Central memory CD8-positive, alpha-beta T cell (primary cell): ENCODE results near the gene NCAM1.
A peak's percentile ranks its signal among the peaks of the same experiment; 100 is the strongest.

ENCODE experiments used
- ATAC-seq: fragments of 150-1000 bp; cut with Tn5 transposase; replicated peaks from 2 replicates; pipeline ENCODE4 v1.10.0; 2022; ENCODE audit warnings: mild to moderate bottlenecking, moderate FRiP score, moderate number of reproducible peaks; ENCODE audit not compliant: poor library complexity, severe bottlenecking; ENCODE audit errors: extremely low read depth
- DNase-seq, 2 donors: peaks; one replicate each; pipeline ENCODE4 v3.0.0; 2021; ENCODE audit warnings: low spot score in 2 of 2
- H3K27ac Mint-ChIP-seq: one replicate; pipeline ENCODE4 v1.8.0; 2022; ENCODE audit warnings: low read depth, mild to moderate bottlenecking, moderate library complexity, mixed read lengths
- H3K27me3 Mint-ChIP-seq: one replicate; pipeline ENCODE4 v1.8.0; 2022; ENCODE audit warnings: mixed read lengths
- H3K36me3 Mint-ChIP-seq: one replicate; pipeline ENCODE4 v1.8.0; 2022; ENCODE audit warnings: mild to moderate bottlenecking, moderate library complexity, mixed read lengths; ENCODE audit not compliant: insufficient read depth
- H3K4me1 Mint-ChIP-seq: one replicate; pipeline ENCODE4 v1.8.0; 2022; ENCODE audit warnings: mixed read lengths
- H3K4me3 Mint-ChIP-seq: one replicate; pipeline ENCODE4 v1.8.0; 2022; ENCODE audit warnings: mild to moderate bottlenecking, moderate library complexity, mixed read lengths
- H3K9me3 Mint-ChIP-seq: one replicate; pipeline ENCODE4 v1.8.0; 2022; ENCODE audit warnings: mixed read lengths

The NCAM1 gene

GRCh38 chr11:112949781-112950575, 11.2 kb upstream of the NCAM1 start:
- Mint-ChIP-seq H3K4me3 (no peak overlapping the region), H3K36me3 (no peaks in the 10 kb centered on the region), H3K27me3 (peaks cover 49% of the 10 kb centered on the region), H3K4me1 (no peaks in the 10 kb centered on the region), H3K27ac (no peak overlapping the region), H3K9me3 (peaks cover 17% of the 10 kb centered on the region)
- no peak for ATAC-seq
- DNase-seq, result no peak

DNA sequence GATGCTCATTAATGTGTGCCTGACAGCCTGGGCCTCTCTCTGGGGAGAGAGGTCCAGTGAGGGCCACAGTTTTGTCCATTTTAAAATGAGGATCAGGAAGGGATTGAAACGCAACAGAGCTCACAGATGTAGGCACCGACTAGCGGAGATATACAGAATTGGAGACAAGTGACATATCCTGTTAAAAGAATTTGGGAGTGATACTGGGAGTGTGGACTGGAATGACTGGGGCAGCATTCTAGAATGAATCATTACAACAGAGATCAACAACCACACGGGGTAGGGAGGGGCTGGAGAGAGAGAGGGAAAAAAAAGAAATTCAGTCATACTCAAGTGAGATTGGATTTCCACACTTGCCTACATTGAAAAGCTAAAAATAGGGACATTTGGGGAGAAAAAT, 2.5 kb upstream of the NCAM1 start:
- H3K4me3 Mint-ChIP-seq, result no peak overlapping the region
- ATAC-seq (no peak), DNase-seq (no peak)
- peaks cover 14% of the 10 kb centered on the region for H3K4me1 Mint-ChIP-seq
- peaks cover 80% of the 10 kb centered on the region for H3K27me3 Mint-ChIP-seq
- peaks cover 2% of the 10 kb centered on the region for H3K36me3 Mint-ChIP-seq
- H3K27ac Mint-ChIP-seq, result no peak overlapping the region
- no peaks in the 10 kb centered on the region for H3K9me3 Mint-ChIP-seq

GRCh38 chr11:112961751-112962578, 745 bp downstream of the NCAM1 start:
- Mint-ChIP-seq H3K4me1 (peaks cover 14% of the 10 kb centered on the region), H3K9me3 (no peaks in the 10 kb centered on the region), H3K27ac (no peak overlapping the region), H3K27me3 (peaks cover 90% of the 10 kb centered on the region), H3K36me3 (peaks cover 2% of the 10 kb centered on the region), H3K4me3 (peak overlapping the region; percentile 65)
- ATAC-seq, result peak; percentile 28
- DNase-seq, result no peak

DNA sequence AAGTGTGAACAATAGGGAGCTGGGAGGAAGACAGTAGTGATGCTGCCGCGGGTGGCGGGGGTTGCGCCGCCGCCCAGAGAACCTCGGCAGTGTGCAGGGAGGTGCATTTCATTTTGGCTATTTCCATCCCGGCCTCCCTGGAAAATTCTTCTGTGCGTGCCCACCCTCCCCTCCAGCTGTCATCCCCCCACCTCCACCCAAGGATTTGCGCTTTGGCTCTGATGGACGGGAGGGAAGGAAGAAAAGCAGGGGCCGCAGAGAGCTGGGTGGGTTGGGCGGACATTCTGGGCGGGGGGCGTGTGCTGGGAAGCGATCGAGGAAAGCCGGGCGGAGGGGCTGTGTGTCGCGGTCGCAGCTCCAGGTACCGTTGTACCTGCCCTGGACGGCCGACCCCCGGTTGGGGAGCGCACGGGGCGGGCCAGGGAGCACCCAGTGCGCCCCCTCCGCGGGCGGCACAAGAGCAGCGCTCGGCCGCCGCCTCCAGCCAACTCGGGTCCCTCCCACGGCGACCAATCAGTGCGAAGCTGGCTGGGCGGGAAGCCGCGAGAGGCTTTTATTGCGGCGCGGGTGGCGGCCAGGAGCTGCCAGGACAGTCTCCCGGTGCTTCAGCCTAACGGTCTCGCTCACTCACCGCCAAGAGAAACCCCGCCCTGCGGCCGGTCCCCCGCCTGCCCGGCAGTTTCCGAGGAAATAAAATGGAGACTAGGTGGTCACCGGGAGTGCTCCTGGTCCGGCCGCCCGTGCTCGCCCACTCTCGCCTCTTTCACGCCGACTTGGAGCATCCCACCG, 1.6 kb downstream of the NCAM1 start:
- Mint-ChIP-seq H3K4me1 (peaks cover 14% of the 10 kb centered on the region), H3K9me3 (no peaks in the 10 kb centered on the region), H3K4me3 (peak overlapping the region; percentile 59), H3K27ac (no peak overlapping the region), H3K36me3 (peaks cover 2% of the 10 kb centered on the region), H3K27me3 (peaks cover 87% of the 10 kb centered on the region)
- ATAC-seq (no peak), DNase-seq (no peak)

DNA sequence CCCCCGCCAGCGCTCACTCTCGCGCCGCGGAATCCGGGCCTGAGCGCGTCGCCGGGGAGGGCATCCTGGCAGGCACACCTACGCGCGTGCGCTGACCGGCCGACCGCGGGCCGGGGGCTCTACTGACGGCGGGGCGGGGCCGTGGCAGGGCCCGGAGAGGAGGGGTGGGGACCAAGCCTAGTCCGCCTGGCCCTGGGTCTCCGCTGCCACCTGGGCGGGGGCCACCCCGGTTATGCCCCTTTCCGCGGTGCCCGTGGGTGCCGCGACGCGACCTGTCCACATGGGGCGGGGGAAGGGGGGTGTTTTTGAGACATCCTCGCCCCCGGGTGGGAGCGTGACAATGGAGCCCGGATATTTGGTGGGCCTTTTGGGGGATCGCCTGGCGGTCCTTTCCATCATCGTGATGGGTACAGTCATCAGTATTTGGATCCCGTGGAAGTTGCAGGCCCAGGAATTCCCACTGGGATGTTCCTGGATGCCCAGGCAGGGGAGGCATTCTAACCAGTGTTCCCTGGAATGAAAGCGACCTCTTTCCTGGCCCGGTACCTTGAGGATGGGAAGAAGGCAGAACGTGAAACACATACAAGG, 2.2 kb downstream of the NCAM1 start:
- Mint-ChIP-seq H3K4me3 (no peak overlapping the region), H3K27ac (no peak overlapping the region), H3K36me3 (peaks cover 2% of the 10 kb centered on the region), H3K9me3 (no peaks in the 10 kb centered on the region), H3K4me1 (peaks cover 14% of the 10 kb centered on the region), H3K27me3 (peaks cover 80% of the 10 kb centered on the region)
- ATAC-seq (no peak), DNase-seq (no peak)

GRCh38 chr11:112965656-112966055, 4.4 kb downstream of the NCAM1 start:
- peaks cover 2% of the 10 kb centered on the region for H3K36me3 Mint-ChIP-seq
- DNase-seq, result no peak
- no peaks in the 10 kb centered on the region for H3K9me3 Mint-ChIP-seq
- H3K4me3 Mint-ChIP-seq, result no peak overlapping the region
- no peak overlapping the region for H3K27ac Mint-ChIP-seq
- peaks cover 58% of the 10 kb centered on the region for H3K27me3 Mint-ChIP-seq
- no peak for ATAC-seq
- H3K4me1 Mint-ChIP-seq, result peaks cover 14% of the 10 kb centered on the region

DNA sequence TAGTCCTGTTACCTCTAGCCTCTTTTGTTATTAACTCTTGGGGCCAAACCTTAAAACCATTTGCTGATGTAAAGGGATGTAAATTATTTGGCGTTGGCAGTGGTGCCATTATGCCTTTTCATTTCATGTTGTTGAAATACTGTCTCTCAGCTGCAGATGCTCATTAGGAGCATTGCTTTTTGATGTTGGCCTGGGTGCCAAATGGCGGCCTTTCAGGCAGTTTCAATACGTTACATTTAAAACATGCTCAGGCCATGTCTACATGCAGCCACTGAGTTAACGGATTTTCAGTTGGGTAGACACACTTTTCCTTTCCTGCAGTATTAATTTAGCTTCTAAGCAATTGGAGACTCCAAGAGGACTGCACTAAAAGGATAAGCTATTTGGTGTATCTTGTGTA, 5.3 kb downstream of the NCAM1 start:
- DNase-seq, result no peak
- Mint-ChIP-seq H3K4me3 (no peak overlapping the region), H3K9me3 (no peaks in the 10 kb centered on the region), H3K4me1 (peaks cover 9% of the 10 kb centered on the region), H3K36me3 (no peaks in the 10 kb centered on the region), H3K27ac (no peak overlapping the region), H3K27me3 (peaks cover 49% of the 10 kb centered on the region)
- no peak for ATAC-seq

- Mint-ChIP-seq H3K9me3 (no peaks in the 10 kb centered on the region), H3K27me3 (peaks cover 44% of the 10 kb centered on the region), H3K4me3 (no peak overlapping the region), H3K27ac (no peak overlapping the region), H3K4me1 (peaks cover 6% of the 10 kb centered on the region), H3K36me3 (no peaks in the 10 kb centered on the region)
- ATAC-seq (no peak), DNase-seq (no peak)
These were observed 5.9 kb downstream of the NCAM1 start for GRCh38 chr11:112967082-112967481.

DNA sequence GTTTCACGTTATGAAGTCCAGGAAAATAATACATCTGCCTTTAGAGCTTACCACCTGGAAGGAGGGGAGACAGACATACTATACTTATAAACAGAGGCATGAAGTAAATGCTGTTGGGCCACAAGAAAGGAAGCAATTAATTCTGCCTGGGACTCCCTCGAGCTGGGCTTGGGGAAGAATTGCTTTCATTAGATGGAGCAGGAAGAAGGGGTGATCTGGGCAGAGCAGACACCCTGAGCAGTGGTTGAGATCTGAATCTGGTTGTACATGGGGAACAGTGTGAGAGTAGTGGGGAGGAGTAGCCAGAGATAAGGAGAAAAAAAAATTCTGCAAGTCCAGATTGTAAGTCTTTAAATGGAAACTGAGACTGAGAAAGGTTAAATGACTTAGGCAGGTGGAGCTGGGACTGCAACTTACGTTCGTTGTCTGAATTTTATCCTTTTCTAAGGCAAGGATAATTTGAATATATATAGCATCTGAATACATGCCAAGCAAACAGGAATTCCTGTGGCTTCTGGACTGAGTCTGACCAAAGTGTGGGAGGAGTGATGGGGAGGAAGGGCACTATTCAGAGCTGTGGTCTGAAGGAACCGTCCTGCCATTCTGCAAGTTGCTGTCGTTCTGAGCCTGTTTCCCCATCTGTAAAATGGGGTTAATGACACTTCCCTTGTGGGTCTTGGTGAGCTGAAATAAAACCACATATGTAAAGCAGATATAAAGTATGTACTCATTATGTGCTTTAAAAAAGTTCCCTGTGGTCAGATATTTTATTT, 7.9 kb downstream of the NCAM1 start:
- peaks cover 29% of the 10 kb centered on the region for H3K27me3 Mint-ChIP-seq
- no peaks in the 10 kb centered on the region for H3K36me3 Mint-ChIP-seq
- ATAC-seq, result no peak
- no peak overlapping the region for H3K4me3 Mint-ChIP-seq
- no peak for DNase-seq
- H3K4me1 Mint-ChIP-seq, result no peaks in the 10 kb centered on the region
- no peak overlapping the region for H3K27ac Mint-ChIP-seq
- H3K9me3 Mint-ChIP-seq, result no peaks in the 10 kb centered on the region

- Mint-ChIP-seq H3K4me3 (no peak overlapping the region), H3K36me3 (no peaks in the 10 kb centered on the region), H3K27me3 (peaks cover 9% of the 10 kb centered on the region), H3K9me3 (no peaks in the 10 kb centered on the region), H3K4me1 (no peaks in the 10 kb centered on the region), H3K27ac (no peak overlapping the region)
- ATAC-seq (no peak), DNase-seq (no peak)
These were observed 10.0 kb downstream of the NCAM1 start for GRCh38 chr11:112971195-112971594.

DNA sequence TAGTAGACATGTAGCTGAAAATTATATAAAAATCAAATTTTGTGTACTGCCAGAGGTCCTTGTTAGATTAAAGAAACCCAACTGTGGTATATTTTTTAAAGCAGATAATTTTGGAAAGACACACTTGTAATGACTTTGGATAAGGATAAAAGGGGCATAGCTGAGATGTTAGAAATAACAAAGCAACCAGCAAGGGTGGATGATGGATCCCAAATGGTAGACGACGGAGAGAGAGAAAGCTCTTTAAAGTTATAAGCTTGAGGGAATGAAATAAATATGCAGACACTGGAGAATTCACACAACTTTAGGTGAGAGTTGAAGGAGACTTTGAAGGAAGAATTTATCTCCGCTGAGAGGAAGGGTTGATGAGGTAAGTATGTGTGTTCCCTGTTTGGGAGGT, 10.6 kb downstream of the NCAM1 start:
- ATAC-seq (no peak), DNase-seq (no peak)
- H3K9me3 Mint-ChIP-seq, result no peaks in the 10 kb centered on the region
- H3K27me3 Mint-ChIP-seq, result peaks cover 7% of the 10 kb centered on the region
- H3K4me3 Mint-ChIP-seq, result no peak overlapping the region
- H3K4me1 Mint-ChIP-seq, result no peaks in the 10 kb centered on the region
- H3K36me3 Mint-ChIP-seq, result no peaks in the 10 kb centered on the region
- no peak overlapping the region for H3K27ac Mint-ChIP-seq
